ENCODE measurements around the gene ACKR2.

ACKR2 gene

DNA sequence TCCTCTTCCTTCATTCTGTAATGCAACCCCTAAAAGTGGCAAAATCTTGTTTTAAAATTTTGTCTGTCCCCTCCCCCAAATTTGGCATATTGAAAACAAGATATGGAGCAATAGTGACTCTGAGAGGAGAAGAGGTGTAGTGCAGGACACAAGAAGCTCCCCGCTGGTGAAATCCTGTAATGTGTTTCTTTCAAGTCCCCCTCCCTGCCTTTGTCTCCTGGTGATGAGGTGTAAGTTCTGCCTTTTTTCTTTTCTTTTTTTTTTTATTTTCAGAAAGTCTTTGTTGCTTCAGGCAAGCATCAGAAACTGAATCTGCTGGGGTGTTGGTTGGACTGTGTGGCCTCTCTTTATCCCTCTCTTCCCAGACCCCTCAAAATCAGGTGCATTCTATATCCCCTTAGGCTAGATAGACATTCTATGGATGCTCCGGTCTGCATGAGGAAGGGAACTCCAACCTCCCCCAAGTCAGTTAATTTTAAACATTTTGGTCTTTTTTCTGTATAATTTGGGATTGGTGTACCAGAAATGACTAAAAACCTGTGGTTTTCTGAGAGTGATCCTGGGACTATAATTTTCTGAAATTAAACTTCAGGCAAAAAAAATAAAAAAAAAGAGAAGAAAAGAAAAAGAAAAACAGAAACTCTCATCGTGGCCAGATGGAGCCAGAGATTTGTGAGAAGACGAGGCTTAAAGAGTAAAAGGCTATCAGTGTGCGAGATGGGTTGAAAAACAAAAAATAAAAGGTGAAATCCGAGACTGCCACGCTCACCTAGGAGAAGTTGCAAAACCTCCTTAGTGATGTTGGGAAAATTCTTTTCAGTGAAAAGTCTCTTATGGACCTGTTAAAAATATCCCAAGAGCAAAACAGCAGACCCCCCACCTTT is 21.4 kb downstream of the ACKR2 start:
- DNase-seq, result no peak

DNA sequence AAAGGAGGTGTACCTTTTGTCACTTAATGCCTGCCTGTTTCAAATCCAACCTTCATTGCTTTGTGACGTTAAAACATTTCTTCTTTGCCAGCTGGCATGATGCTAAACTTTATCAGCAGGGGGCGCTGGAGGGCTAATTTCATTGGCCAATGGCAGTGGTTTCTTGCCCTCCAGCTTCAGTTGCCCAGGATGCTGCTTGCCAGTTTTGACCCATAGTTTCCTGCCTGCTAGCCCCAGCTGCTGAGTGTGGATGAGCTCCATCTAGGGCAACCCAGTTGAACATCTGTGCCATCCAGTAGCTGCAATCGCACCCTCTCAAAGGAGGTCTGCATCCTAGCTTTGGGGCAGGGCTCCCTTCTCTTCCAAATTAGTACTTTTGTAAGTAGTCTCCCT is 22.1 kb downstream of the ACKR2 start:
- peak; percentile 29 for DNase-seq

DNA sequence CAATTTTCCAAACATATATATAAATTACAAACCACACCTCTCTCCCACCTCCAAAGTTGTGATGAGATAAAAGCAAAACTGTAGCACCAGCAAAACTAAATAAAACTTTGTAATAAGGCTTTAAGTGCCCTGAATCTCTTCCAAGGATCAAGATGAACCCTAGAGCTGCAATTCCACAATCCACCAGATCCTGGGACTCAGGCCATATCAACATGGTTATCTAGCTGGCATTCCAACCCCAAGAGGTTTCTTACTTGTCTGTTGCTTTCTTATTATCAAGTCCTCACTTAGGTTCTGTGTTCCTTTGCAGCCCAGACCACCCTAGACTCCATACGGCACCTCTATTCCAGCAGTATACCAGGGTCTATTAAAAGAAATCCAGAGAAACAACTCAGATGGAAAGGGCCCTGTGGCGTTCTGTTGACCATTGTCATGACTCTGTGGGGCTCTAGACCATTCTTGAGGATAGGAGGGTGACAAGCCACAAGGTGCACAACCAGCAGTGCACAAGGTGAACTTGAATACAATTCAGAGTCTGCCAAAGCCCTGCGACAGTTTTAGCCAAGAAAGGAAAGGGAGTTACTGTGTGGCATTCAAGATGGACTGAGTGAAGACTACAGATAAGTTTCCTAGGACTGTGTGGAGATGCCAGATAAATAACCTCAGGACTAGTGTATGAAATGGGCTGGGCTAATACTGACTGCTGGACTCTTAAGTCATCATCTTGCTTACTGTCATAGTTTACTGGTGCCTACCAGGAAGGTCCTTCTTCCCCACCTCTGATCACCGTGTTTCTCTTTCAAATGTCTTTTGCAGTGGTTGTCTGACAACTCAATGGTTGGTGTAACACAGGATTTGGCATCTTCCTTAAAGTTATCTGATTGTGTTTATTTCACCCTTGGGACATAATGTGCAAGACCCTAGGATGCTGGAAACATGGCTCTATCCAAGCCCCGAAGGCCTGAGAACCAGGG is 27.2 kb downstream of the ACKR2 start:
- no peak for DNase-seq

DNA sequence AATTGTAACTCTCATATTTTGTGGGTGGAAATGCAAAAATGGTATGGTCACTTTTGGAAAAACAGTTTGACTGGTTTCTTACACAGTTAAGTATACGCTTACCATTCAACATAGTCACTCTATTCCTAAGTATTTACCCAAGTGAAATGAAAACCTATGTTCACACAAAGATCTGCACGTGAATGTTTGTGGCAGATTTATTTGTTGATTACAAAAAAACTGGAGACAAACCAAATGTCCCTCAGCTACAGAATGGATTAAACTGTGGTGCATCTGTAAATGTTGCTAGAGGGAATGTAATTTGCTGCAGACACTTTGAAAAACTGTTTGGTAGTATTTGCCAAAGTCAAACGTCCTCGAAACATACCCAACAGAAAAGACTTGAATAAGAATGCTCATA is 29.3 kb downstream of the ACKR2 start:
- no peak for DNase-seq

DNA sequence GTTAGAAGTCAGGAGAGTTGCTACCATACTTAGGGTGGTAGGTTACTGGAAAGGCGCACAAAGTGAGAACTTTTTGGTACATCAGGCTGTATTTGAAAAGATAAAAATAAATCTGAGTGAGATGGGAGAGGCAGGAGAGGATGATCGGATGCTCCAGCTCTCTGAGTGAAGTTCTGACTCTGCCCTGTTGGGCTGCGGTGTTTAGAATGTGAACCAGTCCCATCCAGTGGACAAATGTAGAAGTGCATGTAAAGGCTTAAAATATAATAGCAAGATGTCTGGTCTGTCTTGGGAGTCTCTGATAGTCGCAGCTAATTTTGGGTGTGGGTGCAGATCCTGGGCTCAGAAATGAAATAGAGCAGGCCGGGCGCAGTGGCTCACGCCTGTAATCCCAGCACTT is 30.4 kb downstream of the ACKR2 start:
- no peak for DNase-seq

DNA sequence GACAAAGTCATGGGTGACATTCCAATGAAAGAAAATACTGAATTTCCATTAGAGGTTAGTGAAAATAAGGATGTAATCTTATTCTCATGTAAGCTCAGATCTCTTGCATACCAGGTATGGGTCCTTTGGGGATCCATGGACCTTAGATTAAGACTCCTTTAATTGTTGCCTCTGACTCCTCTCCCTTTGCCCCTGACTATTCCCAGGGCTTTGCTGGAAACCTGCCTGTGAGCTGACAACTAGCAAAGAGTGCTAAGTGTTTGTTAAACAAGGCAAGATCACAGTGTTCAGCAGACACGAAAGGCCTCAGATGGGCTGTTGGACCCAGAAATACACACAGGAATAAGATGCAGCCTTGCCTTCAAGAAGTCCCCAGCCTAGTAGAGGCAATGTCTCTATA is 32.1 kb downstream of the ACKR2 start:
- DNase-seq, result no peak

DNA sequence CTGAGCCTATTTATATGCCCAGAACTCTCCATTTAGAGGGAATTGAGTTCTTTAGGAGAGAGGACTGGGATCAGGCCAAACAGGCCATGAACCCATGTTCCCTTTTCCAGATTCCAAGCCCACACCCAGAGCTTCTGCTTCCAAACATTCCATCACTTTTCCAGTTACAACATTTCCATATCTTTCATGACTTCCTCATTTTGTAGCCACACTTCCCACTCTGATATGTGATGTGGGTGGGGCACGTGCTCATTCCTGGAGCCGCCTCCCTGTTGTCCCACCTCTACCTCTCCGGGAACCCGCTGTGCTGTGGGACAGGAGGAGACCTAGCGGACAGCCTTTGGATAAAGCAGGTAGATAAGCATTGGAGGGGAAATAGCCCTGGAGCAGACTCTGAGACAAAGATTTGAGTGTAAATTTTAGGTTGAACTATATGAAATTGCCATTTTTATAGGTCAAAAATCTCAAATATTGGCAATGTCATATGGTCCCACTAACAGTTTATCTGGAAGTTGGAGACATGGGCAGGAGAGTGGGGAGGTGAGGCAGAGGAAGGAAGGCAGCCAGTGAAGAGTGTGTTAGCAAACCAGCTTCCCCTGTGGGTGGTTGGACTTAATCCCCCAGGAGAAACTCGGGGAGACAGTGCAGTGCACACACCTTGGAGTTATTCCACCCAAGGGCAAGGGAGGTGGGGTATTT is 34.6 kb downstream of the ACKR2 start:
- no peak for DNase-seq

DNA sequence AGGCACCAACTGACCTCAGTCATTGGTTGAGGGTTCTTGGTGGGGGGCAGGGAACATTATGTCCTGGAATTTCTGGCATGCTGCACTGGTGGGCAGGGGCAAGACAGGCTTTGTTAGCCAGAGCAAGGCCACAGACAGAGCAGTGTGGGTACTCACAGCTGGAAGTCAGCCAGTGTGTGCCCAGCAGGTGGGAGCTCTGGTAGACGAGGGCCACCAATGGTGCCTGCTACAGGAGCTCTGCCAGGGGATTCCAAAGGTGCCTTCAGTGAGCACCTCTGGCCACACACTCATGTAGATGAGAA is 35.1 kb downstream of the ACKR2 start:
- DNase-seq, result no peak

DNA sequence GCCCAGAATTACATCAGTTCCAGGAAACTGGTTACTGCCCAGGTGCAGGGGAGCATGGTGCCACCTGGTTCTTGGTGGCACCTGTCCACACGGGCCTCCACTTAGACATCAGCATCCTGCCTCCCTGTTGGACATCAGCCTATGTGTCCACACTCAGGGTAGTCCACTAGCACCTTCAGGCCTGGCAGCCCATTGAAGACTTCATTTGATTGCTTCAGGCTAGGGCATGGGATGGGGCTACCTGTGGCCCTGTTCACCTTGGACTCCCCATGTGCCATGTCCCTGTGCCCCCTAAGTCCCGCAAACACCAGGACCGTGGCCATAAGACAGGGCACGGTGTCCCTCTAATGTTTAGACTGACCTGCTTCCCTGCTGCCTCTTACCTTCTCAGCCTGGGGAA is 35.6 kb downstream of the ACKR2 start:
- DNase-seq, result no peak

DNA sequence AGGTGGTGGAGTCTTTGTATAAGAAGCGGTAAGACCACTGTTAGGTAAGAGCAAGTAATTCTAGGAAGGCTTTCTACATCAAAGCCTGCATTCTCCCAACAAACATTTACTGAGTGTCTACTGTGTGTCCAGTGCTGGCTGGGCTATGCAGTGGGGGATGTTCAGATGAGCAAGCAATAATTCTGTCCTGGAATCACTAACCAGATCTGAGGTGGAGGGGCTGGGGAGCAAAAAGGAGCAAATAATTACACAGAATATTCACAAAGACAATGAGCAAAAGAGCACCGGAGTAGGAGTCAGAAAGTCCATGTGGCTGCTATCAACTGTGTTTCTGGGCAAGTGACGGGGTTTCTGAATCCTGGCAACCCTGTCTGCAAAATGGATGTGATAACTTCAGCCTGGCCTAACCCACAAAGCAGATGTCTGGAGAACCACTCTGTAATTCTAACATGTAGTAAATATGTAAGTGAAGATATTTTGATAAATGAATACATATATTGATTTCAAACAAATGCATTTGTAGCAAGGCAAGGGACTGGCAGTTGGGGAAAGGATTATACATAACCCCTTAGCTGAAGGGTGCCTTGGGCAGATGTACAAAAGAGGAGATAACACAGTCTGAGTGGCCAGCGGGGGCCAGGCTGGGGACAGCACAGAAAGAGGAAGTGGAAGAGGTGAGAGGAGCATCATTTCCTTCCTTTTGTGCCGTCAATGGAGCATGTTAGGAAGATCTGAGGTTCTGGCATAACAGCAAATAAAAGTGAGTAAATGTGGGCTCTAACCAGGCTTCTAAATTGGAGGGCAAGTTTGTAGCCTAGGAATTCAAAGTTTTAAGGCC is 37.7 kb downstream of the ACKR2 start:
- DNase-seq, result no peak

DNA sequence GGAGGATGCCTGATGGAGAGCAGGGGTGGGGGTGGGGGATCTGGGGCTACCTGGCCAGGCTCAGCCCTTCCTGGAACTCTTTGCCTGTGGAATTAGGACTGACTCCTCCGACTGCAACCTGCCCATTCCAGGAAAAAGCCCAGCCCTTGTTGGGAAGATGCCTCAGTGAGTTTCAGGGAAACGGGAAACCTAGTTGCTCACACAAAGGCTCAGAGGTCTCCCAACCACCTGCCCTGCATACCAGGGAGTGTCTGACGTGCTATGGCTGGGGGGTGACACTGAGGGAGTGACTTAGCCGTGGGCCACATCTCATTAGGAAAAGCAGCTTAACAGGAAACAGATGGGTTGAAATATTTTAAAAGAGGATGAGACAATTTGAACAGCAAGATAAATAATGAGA is 38.5 kb downstream of the ACKR2 start:
- DNase-seq, result no peak

DNA sequence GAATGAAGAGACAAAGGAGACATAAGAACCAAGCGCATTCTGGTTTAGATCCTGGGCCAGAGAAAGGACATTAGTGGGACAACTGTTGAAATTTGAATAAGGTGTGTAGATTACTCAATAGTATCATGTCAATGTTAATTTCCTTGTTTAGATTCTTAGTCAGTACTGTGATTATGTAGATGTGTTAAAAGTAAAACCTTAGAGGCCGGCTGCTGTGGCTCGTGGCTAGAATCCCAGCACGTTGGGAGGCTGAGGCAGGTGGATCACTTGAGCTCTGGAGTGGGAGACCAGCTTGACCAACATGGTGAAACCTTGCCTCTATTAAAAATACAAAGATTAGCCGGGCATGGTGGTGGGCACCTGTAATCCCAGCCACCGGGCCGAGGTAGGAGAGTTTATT is 39.8 kb downstream of the ACKR2 start:
- DNase-seq, result no peak

DNA sequence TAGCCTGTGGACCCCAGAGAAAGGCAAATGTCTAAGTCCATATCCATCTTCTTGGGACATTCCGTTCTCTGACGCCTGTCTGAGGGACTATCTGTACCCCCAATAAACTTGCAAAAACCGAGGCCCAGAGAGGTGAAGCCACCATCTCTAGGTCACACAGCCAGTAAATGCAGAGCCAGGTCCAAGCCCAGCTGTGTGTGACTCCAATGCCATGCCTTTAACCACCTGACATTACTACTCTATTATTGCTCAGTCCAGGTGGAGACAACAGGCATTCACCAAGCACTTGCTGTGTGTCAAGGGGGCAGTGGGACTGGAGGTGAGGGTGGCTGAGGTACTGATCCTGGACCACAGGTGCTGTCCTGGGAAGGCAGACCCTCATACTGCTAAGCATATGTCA is 41.0 kb downstream of the ACKR2 start:
- no peak for DNase-seq

DNA sequence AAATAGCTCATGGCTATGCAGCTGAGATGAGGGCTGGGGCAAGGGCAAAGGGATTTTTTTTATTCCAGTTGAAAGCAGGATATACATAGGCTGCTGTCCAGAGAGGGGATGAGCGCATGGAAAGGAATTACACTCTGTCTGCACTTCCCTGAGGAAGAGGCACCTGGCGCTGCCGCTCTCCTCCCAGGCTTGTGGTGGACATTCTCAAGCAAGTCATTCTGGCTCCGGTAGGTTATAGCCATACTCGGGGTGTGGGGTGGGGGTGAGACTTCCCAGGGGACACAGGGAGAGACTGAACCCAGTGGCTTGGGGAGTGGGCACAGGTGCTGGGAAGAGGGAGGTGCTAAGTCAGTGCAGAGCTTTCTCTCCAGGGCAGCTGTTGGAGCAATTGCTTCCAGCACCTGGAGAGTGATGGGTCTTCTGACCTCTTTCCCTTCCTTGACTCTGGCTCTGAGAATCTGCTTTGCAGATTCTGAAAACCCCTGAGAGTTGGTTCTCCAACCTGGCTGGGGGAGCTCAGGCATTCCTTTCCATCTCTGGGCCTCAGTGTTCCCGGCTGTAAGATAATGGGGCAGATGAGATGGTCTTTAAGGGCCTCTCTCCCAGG is 42.1 kb downstream of the ACKR2 start:
- DNase-seq, result no peak

DNA sequence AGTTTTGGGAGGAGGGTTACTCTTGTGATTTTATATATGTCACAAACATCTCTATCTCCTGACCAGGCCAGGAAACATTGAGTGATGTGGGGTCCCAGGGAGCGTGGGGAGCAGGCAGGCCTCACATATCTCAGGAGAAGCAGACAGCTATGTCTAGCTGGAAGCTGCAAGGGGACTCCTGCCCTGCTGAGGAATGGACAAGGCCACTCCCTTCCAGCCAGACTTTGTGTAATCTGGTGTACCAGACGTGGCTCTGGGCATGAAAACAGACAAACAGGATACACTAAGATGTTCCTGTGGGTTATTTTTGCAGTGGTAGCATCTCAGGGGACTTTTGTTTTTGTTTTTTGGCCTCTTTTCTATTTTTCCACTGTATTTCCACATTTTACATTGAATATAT is 43.2 kb downstream of the ACKR2 start:
- DNase-seq, result no peak

DNA sequence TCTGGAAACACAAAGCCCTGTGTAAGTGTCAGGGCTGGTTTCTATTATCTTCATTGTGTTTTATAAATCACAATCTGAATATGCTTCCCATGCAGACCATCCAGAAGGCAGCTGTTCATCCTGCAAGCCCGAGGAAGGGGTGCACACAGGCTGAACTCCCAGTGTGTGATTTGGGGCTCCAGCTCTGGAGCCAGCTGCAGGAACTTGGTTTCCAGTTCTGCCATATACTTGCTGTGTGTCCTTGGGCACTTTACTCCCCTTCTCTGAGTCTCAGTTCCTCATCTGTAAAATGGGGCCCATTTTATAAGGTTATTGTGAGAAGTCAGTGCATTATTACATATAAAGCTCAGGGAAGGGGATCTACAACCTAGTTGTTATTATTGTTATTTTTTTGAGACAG is 43.8 kb downstream of the ACKR2 start:
- DNase-seq, result no peak

DNA sequence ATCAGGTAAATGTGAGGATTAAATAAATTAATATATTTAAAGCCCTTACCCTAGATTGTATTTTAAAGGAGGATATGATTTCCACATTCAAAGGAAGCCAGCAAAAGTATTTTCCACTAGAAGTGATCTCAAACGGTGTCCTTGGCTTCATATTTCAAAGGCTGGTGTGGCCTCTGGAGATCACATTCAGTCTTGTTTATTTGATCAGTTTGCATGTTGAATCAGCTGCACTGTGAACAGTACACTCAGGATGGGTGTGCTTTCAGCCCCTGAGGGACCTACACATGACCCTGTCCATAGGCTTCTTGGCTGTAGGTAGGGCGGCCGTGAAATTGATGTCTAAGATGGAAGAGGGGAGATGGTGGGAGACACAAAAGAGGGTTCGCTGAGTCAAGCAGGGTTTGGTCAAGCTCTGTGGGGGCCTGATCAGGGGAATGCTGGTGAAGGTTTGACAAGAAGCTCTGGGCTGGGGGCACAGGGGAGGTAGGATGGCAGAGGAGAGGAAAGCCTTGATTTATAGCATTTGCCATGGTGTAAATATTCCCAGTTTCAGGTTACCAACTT is 44.6 kb downstream of the ACKR2 start:
- DNase-seq, result no peak

DNA sequence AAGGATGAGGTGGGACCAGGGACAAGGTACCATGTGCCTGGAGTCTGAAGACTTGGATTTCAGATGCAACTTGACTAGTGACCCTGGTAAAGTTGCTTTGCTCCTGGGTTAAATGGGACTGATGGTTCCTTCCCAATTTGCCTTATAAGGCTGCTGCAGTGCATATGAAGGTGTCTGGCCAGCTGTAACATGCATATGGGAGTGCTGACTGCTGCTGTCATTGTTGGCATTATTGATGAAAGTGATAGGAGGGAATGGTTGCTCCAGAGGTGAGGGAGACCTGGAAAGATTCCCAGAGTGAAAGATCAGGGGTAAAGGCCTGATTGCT is 45.9 kb downstream of the ACKR2 start:
- no peak for DNase-seq

DNA sequence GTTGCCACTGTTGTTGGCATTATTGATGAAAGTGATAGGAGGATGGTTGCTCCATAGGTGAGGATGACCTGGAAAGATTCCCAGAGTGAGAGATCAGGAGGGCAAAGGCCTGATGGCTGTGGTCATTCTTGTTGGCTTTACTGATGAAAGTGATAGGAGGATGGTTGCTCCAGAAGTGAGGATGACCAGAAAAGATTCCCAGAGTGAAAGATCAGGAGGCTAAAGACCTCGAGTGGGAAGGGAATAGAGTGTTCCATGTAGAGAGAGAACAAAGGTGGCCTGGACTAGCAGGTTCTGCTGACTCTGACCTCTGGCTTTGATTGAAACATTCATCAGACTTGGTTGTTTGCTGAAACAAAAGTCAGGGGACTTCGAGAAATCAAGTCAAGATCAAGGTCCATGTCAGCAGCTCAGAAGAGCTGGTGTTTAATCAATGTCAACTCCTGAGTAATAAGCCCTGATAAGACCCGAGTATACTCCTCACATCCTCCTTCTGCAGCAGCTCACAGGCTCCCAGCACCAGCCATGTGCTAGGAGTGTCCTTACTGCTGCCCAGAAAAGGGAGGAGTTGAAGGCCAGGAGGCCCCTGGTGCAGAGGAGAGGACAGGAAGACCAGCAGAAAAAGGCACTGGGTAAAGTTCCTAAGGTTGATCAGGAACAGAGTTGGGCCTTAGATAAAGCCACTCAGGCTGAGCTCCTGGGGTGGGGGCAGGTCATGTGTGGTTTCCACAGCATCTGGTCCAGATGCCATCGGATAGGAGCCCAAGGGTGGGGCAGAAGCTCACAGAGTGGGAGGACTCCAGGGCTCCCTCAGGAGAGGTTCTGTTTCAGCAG is 46.5 kb downstream of the ACKR2 start:
- no peak for DNase-seq

DNA sequence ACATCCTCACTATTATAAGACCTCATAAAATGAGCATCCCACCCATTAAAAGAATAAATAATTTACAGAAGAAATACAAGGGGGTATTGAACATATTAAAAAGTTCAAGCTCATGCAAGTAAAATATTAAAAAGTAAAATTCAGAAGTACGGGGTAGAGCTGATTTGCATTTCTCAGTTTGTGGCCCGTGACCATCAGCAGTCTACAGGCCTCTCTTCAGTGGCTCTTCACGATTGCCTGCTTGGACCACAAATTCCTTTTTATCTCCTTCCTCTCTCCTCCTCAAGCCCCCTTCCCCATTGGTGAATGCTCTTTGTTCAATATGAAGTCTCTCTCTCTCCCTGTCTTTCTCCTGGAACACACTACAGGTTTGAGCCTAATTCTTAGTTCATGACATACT is 47.3 kb downstream of the ACKR2 start:
- DNase-seq, result no peak

DNA sequence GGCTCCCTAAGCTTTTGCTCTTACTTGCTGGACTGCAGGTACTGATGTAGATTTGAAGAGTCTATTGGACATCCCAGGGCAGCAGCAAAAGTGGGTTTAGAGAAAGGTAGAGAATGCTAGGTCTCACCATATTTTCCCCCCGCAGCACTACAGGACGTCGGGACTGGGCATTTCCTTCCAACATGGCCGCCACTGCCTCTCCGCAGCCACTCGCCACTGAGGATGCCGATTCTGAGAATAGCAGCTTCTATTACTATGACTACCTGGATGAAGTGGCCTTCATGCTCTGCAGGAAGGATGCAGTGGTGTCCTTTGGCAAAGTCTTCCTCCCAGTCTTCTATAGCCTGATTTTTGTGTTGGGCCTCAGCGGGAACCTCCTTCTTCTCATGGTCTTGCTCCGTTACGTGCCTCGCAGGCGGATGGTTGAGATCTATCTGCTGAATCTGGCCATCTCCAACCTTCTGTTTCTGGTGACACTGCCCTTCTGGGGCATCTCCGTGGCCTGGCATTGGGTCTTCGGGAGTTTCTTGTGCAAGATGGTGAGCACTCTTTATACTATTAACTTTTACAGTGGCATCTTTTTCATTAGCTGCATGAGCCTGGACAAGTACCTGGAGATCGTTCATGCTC is 55.2 kb downstream of the ACKR2 start:
- no peak for DNase-seq
